Breast epithelium (tissue), 3 donors: ENCODE results near the gene MST1R.

Experiments
- CTCF ChIP-seq, 3 donors: fragments of 450-650 bp; IDR thresholded peaks; one replicate each; pipeline ENCODE4 v1.5.1; 2016 to 2017; ENCODE audit warnings: antibody characterized with exemption in 3 of 3, mild to moderate bottlenecking in 3 of 3, moderate library complexity in 3 of 3
- POLR2A ChIP-seq: fragments of 450-650 bp; IDR thresholded peaks from one replicate; pipeline ENCODE4 v1.6.1; 2016; ENCODE audit warnings: antibody characterized with exemption, mild to moderate bottlenecking, moderate library complexity
- POLR2AphosphoS5 ChIP-seq, 3 donors: sonication (generic); formaldehyde crosslinking; IDR thresholded peaks; one replicate each; pipeline ENCODE4 v1.6.1; 2017; ENCODE audit warnings: antibody characterized with exemption in 3 of 3

DNA sequence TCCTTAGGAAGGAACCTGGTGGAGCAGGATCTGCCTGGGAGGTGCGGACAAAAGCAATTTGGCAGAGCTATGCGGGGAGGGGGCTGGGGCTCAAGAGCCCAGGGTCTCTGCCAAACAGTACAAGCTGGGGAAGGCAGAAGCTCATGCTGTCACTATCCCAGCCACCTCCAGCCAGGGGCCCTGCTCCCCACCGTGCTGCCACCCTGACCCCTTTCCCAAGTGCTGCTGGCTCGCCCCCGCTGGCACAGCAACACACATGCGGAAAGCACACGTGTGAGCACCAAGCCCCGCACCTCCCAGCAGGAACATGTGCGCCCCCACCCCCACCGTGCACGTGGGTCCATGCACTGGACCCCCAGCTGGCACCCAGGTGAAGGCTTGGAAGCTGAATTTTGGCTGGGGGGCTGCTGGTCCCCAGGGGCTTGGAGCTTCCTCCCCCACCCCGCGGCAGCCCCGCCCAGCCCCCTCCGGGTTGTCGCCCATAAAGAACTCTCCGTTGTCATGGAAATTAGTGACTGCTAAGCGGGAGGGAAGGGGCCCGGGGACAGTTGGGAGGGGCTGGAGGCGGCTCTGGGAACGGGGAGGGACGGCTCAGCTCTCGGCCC lies 34.7 kb downstream of the MST1R start:
- no peak for TF ChIP-seq POLR2A
- no peak for TF ChIP-seq CTCF (IDR thresholded peaks at IDR 0.05)
- TF ChIP-seq POLR2AphosphoS5 (IDR thresholded peaks at IDR 0.05) = no peak
